Panc1 (cell line): ENCODE results near the gene MLLT3. TPM values are rescaled to one million over a fixed set of nuclear protein-coding genes. Genes with fewer than 3 reads are reported as not detected.

Experiments
- ATAC-seq: fragments of 200-7000 bp; cut with Tn5 transposase; 2 replicates; pipeline ENCODE4 v1.9.1; 2020; ENCODE audit warnings: mild to moderate bottlenecking, moderate library complexity
- BruUV-seq: library from RNA; stranded (reverse); fragments of 400-500 nt; replicated peaks from 2 replicates; lab custom pipeline; 2021; lab: Mats Ljungman, UMichigan
- CTCF ChIA-PET: fragments of 300-600 bp; sonication (Branson Sonifier 250); formaldehyde crosslinking; loops from one replicate; lab custom pipeline; 2022; ENCODE audit warnings: antibody characterized with exemption; lab: Charles Lee
- POLR2A ChIA-PET: fragments of 300-600 bp; sonication (Branson Sonifier 250); formaldehyde crosslinking; loops from one replicate; lab custom pipeline; 2022; ENCODE audit warnings: antibody characterized with exemption; lab: Charles Lee
- DNase-seq: peaks from one replicate; pipeline ENCODE4 v3.0.0-alpha.2; 2010; ENCODE audit warnings: low read depth, low spot score
- H3K27ac ChIP-seq: 2 replicates; pipeline ENCODE4 v1.5.1; 2011; ENCODE audit warnings: mild to moderate bottlenecking, low read length, inconsistent platforms
- H3K27me3 ChIP-seq: fragments of 200-500 bp; sonication (Bioruptor generic); 2 replicates; pipeline ENCODE4 v1.6.0; 2014; ENCODE audit warnings: low read length, inconsistent platforms; ENCODE audit not compliant: control insufficient read depth, insufficient read depth
- H3K36me3 ChIP-seq: fragments of 200-500 bp; sonication (Bioruptor generic); 2 replicates; pipeline ENCODE4 v1.5.1; 2014; ENCODE audit warnings: inconsistent platforms, mild to moderate bottlenecking, low read length, moderate library complexity; ENCODE audit not compliant: control insufficient read depth, insufficient read depth
- H3K4me1 ChIP-seq: 2 replicates; pipeline ENCODE4 v1.5.1; 2011; ENCODE audit warnings: inconsistent platforms, mild to moderate bottlenecking, low read length, moderate library complexity; ENCODE audit not compliant: control insufficient read depth, insufficient read depth
- H3K4me3 ChIP-seq, 2 experiments: 2 replicates each; pipeline ENCODE4 v1.5.1; 2011 to 2012; ENCODE audit warnings: low read depth in 2 of 2, low read length in 2 of 2, mild to moderate bottlenecking in 2 of 2, inconsistent platforms in 1 of 2, moderate library complexity in 1 of 2
- H3K9me3 ChIP-seq: fragments of 200-500 bp; sonication (Bioruptor generic); 2 replicates; pipeline ENCODE4 v1.5.1; 2014; ENCODE audit warnings: low read depth, mild to moderate bottlenecking, inconsistent platforms, low read length, moderate library complexity; ENCODE audit not compliant: control insufficient read depth, insufficient read depth
- CTCF ChIP-seq: fragments of 450-650 bp; IDR thresholded peaks from 2 replicates; pipeline ENCODE4 v1.5.1; 2017; ENCODE audit warnings: mild to moderate bottlenecking
- POLR2AphosphoS5 ChIP-seq: IDR thresholded peaks from 2 replicates; pipeline ENCODE4 v1.6.1; 2012; ENCODE audit warnings: mild to moderate bottlenecking, low read depth, low read length, moderate library complexity
- SIN3A ChIP-seq: IDR thresholded peaks from 2 replicates; pipeline ENCODE4 v1.6.1; 2012; ENCODE audit warnings: low read depth, mild to moderate bottlenecking, low read length, moderate library complexity, borderline replicate concordance; ENCODE audit not compliant: insufficient read depth
- TCF7L2 ChIP-seq: IDR thresholded peaks from 2 replicates; pipeline ENCODE4 v1.6.1; 2011; ENCODE audit warnings: mild to moderate bottlenecking, low read depth, low read length, inconsistent platforms
- in situ Hi-C: cut with HindIII; loops from 2 replicates; pipeline ENCODE4 v1.10.0; 2016; ENCODE audit warnings: low sequenced_read_pairs, low pct_unique_long_range_greater_than_20kb
- intact Hi-C: fragments of 100-400 bp; cut with micrococcal nuclease; formaldehyde crosslinking; loops from one replicate; pipeline ENCODE4 v1.10.0; 2022; ENCODE audit not compliant: unreplicated experiment
- total RNA-seq: library from RNA; stranded (reverse); gene quantifications from one replicate; pipeline ENCODE4 v1.2.1, GENCODE V29; 2021; ENCODE audit not compliant: unreplicated experiment
- TF ChIP-seq, protein P1 (sequence below), 2 experiments: IDR thresholded peaks; 2 replicates each; pipeline ENCODE4 v1.6.1; 2011 to 2012; ENCODE audit warnings: low read depth in 2 of 2, control low read depth in 1 of 2, low read length in 1 of 2, mild to moderate bottlenecking in 1 of 2, moderate library complexity in 1 of 2; ENCODE audit not compliant: insufficient read depth in 1 of 2

The MLLT3 gene
- total RNA-seq, 1 experiment from 2014 or later = 0.49 TPM

DNA sequence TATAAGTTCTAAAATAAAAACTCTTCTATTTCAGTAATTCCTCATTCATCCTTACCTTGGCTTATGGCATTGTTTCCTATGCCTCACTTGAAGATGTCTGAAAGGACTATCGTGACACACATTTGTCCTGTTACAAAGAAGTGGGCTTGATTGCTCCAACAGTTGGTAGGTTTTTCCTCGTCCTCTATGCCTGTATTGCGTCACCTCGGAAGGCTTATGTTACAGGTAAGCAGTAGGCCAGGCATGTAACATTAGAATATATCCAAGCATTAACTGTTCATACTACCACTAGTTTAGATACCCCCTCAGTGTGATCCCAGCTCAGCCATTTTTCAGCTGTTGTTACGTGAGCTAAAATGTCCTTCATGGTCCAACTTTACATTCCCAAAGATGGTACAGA is 116.7 kb downstream of the MLLT3 start:
- Histone ChIP-seq H3K27ac (no peak overlapping the region), H3K4me3 (no peak overlapping the region), H3K4me1 (no peaks in the 10 kb centered on the region), H3K27me3 (no peaks in the 10 kb centered on the region), H3K36me3 (no peaks in the 10 kb centered on the region), H3K9me3 (no peaks in the 10 kb centered on the region)
- POLR2A ChIA-PET = no interaction called here
- TF ChIP-seq, protein P1, sequence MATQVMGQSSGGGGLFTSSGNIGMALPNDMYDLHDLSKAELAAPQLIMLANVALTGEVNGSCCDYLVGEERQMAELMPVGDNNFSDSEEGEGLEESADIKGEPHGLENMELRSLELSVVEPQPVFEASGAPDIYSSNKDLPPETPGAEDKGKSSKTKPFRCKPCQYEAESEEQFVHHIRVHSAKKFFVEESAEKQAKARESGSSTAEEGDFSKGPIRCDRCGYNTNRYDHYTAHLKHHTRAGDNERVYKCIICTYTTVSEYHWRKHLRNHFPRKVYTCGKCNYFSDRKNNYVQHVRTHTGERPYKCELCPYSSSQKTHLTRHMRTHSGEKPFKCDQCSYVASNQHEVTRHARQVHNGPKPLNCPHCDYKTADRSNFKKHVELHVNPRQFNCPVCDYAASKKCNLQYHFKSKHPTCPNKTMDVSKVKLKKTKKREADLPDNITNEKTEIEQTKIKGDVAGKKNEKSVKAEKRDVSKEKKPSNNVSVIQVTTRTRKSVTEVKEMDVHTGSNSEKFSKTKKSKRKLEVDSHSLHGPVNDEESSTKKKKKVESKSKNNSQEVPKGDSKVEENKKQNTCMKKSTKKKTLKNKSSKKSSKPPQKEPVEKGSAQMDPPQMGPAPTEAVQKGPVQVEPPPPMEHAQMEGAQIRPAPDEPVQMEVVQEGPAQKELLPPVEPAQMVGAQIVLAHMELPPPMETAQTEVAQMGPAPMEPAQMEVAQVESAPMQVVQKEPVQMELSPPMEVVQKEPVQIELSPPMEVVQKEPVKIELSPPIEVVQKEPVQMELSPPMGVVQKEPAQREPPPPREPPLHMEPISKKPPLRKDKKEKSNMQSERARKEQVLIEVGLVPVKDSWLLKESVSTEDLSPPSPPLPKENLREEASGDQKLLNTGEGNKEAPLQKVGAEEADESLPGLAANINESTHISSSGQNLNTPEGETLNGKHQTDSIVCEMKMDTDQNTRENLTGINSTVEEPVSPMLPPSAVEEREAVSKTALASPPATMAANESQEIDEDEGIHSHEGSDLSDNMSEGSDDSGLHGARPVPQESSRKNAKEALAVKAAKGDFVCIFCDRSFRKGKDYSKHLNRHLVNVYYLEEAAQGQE (IDR thresholded peaks at IDR 0.05; ENCODE audit: insufficient read depth in 1 of 2, low read depth in 2 of 2, low read length in 1 of 2) = no peak
- TF ChIP-seq SIN3A (no peak), CTCF (no peak), TCF7L2 (no peak), POLR2AphosphoS5 (no peak)
- no peak for ATAC-seq
- intact Hi-C loops = no loop called here
- in situ Hi-C loops = no loop called here
- CTCF ChIA-PET = no interaction called here
- no TSS peak for BruUV-seq
- DNase-seq = no peak

GRCh38 chr9:20504930-20505329 is 117.4 kb downstream of the MLLT3 start:
- H3K9me3 ChIP-seq = no peaks in the 10 kb centered on the region
- ATAC-seq = no peak
- intact Hi-C loops (no loop called here), in situ Hi-C loops (no loop called here)
- POLR2A ChIA-PET = no interaction called here
- H3K4me1 ChIP-seq = no peaks in the 10 kb centered on the region
- H3K36me3 ChIP-seq = no peaks in the 10 kb centered on the region
- CTCF ChIA-PET = no interaction called here
- no peak overlapping the region for H3K4me3 ChIP-seq
- no peak overlapping the region for H3K27ac ChIP-seq
- BruUV-seq = no TSS peak
- no peaks in the 10 kb centered on the region for H3K27me3 ChIP-seq
- TF ChIP-seq POLR2AphosphoS5 (no peak), SIN3A (no peak), CTCF (no peak), TCF7L2 (no peak)
- TF ChIP-seq, protein P1 (IDR thresholded peaks at IDR 0.05; ENCODE audit: insufficient read depth in 1 of 2, low read depth in 2 of 2, low read length in 1 of 2) = no peak
- DNase-seq = no peak
